CD4-positive, alpha-beta T cell treated with Interleukin-10 for 1 hour (primary cell): Measurements from ENCODE around the gene NR3C2.

Source experiments
- DNase-seq: peaks from one replicate; pipeline ENCODE4 v3.0.0-alpha.2; 2020

NR3C2 gene

DNA sequence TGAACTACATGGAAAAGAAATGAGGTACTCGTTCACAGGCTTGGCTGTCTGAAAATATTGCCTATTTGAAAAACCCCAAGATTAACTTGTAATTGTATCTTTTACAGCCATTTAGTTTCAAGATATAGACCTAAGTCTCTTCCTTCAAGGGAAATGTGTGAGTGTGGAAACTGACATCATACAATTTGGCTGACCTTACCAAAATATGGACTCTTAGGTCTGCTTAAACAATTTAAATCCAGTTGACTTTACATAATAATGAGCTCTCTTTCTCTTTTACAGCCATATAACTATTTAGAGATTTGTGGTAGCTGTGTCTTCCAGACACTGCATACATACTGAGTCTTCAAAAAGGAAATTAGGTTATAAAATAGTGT lies 186.9 kb downstream of the NR3C2 start:
- DNase-seq = no peak

DNA sequence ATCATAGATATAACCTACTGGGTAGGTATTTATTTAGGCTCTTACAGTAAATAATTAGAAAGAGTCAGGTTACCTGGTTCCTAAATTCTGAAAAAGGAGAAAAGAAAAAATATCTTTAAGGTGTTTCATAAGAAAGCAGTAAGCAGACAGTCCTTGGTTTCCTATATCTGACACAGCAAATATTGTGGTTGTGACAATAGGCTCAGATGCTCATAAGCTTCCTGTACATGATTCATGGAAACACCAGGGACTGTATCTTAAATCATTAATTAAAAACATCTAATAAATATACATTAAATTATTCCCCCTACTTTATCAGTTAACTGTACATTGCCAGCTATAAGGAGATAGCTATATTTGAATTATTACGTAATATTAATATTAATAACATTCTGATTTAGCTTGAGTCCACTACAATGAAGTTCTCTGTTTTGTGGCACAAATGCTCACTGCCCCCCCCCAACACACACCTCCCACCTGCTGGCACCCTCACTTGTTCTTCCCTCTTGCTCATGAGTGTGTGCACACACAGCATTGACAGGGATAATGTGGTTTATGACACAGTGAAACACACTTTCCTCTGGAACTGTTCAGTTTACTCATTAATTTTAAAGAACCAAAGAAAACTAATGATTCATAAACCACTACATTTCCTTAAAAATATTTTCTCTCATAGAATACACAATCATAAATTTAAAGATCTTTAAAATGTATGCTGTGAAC lies 187.4 kb downstream of the NR3C2 start:
- no peak for DNase-seq

DNA sequence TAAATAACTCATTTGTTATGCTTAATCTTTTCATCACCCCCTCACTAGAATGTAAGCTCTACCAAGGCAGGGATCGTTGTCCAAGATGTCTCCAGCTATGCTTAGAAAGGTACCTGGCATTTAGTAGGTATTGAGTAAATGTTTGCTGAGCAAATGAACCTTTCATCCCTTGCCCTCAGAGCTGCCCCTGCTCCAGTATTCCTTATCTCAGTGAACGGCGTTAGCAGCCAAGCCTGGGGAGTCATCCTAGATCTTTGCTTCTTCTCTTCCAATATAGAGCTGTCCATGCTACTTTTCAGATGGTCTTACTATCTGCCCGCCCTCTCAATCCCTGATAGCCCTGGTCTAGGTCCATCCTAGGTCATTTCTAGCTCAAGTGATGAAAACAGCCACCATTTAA lies 188.4 kb downstream of the NR3C2 start:
- DNase-seq = no peak

DNA sequence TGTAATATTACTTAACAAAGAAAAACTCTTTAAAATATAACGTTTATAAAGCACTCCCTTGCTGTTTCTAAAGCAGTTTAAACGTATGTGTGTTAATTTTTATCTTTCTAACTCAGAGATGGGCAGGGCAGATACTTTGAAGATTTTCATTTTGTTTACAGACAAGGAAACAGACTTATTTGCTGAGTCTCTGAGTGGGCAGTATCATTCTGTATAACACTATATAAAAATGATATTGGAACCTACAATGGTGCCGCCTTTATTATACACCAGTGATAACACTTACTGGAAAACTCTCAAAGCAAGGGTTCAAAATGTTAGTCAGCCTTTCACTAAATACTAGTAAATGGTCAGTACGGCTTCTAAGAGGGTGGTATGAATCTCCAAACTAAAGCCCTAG lies 193.4 kb downstream of the NR3C2 start:
- DNase-seq = no peak

DNA sequence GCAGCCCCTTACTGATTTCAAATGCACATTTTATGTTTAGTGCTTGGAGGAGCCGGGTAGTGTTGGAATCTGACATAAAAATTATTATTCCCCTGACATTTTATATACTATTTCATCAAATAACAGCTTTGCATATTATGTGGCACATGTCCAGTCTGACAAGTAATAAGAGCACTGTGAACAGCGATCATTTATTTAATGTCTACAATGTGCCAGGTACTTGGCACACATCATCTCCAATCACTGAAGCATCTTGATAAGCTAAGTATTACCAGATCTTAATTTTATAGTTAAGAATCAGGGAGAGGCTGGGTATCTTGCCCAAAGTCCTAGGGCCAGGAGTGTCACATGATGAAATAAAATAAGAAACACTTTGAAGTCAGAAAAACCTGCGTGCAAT lies 197.2 kb downstream of the NR3C2 start:
- no peak for DNase-seq

DNA sequence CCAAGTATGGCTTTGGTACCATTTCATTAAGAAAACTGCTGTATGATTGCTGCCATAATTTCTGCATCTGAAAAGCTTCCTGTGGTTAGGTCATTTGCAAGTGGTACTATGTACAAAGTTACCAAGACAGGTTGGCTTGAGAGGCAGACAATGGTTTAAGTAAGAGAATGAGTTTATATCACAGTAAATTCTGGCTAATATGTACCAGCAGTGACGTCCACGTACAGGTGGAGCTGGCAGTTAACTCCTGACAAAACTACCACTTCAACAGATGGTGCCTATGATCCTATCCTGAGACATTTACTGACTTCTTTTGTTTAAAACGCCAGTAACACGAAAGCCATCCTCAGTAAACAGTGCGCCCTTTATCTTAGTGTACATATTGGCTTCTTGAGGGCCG lies 198.4 kb downstream of the NR3C2 start:
- no peak for DNase-seq

DNA sequence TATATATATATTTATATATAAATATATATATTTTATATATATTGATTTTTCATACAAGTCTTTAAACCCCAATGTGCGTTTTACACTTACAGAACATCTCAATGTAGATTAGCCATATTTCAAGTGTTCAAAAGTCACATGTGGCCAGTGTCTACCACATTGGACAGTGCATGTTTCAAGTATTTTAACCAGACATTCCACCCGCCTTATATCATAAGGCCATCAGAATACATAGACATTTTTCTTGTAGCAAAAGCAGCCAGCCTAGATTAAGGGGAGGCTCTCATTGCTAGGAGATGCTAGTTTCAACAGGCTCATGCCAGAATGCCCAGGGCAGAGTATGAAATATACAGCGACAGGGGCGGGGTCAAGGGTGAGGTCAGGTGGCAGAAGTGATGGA lies 202.0 kb downstream of the NR3C2 start:
- no peak for DNase-seq

DNA sequence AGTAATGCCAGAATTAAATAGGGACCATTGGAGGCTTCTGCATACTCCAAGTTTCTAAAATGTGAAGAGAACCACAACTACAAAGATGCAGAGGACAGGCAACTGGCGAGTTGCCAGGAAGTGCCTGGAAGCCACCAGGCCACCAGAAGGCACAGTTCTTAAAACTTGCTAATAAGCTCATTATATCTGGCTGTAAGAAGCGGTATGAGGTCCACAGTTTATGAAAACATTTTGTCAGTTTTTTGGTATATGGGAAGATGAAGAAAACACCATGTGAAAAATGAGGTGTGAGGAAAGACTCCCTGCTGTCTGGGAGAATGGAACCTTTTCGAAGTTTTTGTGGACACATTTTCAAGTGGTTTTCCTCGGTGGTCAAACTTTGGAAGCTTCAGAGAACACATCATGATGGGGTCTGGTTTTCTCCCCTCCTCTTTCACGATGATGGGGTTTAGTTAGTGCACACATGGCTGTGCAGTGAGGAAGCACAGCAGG lies 202.7 kb downstream of the NR3C2 start:
- peak; percentile 5 for DNase-seq

DNA sequence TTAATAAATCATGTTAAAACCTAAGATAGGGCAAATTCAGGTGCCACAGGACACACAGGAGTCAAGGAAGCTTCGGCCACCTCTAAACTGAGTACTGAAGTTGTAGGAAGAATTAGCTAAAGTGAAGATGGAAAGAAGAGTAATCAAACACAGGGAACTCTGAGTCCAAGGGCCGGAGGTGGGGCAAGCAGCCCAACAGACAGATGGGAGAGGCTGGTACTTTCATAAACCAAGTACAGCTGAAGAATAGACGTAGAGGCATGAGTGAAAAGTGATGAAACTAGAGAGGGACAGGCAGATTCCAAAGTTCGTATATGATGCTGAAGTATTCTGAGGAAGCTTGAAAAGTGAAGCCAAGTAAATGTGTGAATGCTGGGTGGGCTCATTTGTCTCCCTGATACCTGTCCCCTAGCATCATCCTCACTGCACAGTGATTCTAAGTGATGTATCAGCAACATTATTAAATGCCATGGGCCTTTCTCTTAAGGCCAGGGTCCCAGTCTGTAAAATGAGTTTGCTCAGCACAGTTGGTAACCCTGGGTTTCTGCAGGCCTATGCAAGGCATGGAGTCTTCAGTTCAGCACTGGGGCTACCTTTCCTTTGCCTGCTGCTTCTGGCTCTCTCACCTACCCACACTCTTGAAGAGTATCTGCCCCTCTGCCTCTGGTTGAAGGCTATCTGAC lies 203.3 kb downstream of the NR3C2 start:
- DNase-seq = no peak

DNA sequence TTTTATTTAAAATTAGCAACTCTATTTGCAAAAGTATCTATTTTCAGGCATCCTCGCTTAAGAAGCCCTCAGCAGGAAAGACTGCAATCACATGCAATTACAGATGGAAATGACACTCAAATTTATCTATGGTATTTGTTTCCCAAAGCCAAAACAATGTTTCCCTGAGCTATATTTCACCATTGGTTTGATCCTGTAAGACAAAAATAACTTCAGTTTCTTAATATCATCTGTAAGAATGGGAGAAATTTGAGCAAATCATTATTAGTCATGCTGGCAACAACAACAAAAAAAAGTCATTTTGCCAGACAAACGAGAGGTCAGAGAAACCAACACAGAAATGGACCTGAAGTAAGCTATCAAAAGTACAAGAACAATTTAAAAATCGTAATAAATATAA lies 204.1 kb downstream of the NR3C2 start:
- no peak for DNase-seq

DNA sequence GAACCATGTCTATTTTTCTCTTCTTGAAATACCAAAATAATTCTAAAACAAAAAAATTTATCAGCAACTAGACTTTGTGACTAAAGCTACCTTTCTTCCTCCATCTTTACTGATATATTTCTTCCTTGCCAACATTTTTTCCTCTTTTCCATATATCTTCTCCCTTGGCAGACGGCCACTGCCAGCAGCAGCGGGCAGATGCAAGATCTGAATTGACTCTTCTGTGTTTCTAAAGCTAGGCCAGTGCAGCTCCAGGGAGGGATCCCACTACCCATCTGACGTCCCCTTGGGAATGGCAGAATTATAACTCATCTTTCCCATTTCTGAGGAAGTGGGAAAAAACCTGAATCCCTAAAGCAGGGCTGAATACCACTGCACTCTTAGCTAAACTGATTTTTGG lies 206.4 kb downstream of the NR3C2 start:
- no peak for DNase-seq

DNA sequence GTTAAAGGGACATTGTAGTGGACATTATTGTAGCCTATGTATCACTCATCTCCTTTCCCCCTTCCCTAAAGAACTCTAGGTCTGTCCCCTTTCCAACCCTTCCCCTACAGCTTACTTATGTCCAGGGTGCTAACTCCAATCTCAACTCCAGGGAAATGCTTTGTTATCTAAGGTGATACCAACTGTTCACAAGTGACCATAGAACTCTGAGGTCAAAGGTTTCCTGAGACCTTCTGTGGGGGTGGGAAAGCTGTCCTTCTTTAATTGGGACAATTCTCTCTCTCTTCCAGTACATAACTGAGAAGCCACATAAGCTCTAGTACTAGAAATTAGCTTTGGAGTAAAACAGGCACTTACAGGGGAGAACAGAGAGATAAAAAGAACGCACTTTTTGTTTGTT lies 212.4 kb downstream of the NR3C2 start:
- no peak for DNase-seq

DNA sequence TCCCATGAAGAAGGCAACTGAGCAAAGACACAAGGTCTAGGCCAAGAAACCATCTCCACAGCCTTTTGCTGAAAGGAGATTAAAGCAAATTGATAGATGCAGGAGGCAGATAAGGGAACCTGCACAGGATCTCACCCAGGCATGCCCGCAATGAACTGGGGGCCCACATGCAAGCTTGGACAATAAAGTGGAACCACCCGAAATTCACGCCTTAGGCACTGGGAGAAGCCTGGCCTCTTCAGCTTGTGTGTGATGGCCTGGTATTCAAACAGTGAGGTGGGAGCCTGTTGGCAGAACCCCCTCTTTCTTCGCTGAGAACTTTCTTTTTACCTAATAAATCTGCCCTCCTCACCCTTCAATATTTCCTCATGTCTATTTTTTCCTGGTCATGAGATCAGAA lies 213.2 kb downstream of the NR3C2 start:
- no peak for DNase-seq

DNA sequence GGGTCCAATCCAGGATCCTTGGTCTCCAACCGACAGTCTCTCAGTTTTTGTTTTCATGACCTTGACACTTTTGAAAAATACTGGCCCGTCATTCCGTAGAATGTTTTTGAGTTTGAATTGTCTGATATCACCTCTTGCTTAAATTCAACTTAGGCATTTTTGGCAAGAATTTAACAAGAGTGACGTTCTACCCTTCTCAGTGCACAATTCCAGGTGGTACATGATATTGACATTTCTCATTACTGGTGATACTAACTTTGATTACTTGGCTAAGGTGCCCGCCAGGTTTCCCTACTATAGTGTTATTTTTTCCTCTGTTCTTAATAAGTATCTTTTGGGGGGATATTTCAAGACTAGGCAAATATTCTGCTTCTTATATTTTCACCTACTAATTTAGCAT lies 215.1 kb downstream of the NR3C2 start:
- DNase-seq = no peak

DNA sequence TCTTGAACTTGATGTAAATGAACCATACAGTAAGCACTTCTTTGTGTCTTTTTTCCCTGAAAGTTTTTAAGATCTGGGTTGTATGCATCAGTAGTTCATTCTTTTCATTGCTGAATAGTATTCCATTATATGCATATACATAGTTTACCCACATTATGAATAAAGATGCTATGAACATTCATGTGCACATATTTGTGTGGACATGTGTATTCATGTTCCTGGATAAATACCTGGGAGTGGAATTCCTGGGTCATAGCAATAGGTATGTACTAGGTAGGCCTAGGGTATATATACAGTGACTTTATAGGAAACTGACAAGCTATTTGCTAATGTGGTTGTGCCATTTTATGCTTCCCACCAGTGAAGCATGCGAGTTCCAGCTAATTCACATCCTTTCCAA lies 215.9 kb downstream of the NR3C2 start:
- DNase-seq = no peak

DNA sequence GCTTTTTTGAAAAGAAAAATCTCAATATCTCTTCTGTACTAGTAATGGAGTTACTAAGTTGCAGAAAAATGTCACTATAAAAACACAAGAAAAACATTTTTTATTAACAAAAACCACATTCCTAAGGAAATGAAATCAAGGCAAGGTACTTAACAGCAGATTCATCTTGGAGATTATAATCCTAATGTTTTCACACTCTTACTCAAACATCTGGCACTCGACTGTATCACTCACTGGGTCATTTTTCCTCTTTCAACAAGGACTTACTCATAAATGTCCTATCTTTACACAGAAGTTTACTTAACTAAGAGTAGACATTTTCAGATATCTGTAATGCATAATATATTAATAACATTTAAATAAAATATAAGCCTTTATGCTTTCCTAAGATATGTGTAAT lies 216.6 kb downstream of the NR3C2 start:
- DNase-seq = no peak

DNA sequence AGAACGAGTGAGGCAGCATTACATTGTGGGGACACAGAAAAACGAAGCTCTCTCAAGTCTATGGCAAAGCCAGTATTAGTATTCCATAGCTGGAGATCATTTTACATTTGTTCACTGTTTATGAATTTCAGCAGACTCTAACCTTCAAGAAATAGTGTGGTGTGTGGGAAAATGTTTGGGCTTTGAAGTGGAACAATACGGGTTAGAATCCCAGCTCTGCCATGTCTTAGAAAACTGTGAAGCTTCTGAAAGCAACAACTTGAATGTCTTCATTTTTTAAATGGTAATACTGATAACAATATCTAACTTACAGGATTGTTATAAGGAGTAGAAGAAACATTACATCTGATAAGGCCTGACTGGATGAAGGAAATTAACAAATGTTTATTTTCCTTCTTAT lies 217.7 kb downstream of the NR3C2 start:
- DNase-seq = no peak

DNA sequence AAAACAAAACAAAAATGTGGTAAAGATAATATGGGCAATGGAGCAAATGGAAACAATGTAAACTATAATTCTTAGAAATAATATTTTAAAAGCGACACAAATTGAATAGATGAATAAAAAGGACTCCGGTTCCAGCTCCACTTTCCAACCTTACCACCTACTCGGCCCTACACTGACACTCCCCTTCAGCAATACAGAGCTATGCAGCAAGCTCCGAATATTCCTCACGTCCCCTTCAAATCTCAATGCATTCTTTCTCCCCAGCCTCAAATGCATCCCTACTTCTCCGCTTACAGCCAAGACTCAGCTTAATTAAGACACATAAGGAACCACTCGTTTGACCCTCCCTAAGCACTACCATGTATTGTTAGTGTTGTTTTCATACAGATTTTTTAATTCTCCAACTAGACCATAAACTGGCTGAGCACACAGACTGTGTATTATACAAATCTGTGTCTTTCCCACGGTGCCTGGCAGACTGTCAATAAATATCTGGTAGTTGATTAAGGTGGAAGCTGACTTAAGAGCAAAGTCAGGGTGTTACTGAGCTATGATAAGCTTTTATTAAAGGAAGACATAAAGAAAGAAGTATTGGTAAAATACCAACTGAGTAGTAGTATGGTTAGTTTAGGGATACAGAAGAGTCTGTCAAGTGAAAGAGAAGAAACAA lies 219.1 kb downstream of the NR3C2 start:
- DNase-seq = no peak

DNA sequence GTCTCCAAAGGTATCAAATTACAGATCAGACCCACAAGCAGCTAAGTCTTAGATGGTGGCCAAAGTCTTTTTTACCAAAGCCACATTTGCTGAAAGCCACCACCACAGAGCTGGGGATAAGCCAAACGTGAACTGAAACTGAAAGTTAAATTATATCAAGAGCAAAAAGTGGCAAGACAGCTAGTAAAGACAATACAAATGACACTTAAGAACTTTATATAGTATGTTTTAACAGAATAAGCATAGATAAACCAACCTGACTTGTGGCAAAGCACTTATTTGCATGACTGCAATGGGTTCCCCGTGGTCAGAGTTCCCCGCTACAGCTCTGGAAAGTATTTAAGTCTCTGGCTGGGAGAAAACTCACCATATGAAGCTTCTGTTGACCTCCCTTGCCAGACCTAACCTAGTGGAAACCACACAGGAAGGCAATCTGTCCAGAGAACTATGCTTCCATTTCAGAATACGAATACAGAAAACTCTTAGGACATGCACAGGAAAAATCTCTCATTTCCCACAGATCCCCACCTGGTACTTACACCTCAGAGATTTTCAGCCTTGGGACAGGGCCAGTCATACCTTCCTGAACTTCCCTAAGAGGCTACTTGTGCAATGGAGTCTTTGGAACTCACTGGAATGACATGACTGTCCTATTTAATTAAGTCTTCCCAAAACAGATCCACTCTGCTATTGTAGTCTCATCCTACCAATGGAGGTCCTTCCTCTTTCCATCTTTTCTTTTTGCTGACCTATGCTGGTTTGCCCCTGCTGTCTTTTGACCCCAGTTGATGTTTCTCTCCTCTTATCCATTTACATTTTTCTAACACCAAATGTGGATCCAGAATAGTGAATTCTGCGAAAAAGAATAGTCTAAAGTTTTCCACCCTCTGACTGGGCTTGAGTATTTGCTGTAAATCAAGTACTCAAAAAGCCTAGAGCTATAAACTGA lies 225.1 kb downstream of the NR3C2 start:
- DNase-seq = peak; percentile 53

DNA sequence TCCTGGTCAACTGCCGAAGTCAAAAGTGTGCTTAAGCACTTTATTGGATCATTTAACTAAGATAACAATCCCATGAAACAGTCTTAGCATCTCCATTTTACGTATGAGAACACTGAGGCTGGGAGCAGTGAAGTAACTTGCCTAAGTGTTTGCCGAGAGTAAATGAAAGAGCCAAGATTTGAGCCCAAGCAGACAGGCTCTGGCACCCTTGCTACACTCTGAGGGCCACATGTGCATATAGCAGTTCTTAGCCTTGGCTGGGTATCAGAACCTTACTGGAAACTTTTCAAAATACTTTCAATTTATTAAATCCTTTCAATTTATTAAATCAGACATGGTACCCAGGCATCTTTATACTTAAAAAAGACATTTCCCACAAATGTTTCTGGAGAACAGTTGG lies 225.9 kb downstream of the NR3C2 start:
- DNase-seq = no peak

DNA sequence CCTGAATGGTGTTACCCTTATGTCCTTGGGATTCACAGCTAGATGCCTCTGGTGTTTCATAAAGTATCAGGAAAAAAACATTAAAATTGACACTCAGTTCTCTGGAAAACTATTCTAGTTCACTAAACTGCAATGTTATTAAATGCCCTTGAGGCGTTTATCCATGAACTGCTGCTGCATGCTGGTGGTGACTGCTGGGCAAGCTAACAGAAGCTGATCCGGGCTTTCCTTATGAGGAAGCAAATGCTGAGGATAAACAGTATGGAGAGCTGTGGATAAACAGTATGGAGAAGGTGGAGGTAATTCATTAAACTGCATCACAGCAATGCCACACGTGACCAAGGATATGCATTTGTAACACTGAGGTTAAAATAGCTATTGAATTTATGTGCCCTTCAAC lies 227.0 kb downstream of the NR3C2 start:
- DNase-seq = no peak

DNA sequence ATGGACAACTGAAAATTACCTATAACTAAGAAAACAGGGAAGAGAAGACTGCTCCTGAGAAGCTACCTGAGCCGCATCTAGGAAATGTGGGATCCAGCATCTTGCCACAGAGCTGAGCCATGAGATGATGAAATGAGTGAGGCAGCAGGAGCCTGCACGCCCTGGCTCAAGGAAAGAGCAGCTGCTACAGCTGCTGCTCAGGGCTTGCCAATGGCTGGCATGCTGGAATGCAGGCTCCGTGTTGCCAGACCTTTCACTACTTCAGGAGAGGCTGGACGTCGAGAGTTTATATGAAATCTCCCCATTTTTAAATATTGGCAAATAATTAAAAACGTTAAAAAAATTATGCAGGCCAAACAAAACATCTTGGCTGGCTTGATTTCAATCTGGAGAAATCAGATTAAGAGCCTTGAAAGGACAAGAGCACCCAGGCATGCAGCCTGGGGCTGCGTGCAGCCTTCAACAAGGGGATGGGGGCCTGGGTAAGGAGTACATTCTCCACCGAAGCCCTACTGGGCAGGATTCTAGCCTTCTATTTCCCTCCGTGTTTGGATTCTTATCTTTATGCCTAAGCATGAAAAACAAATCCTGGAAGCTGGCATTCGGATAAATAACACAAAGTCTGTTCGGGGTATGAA lies 227.6 kb downstream of the NR3C2 start:
- DNase-seq = no peak

DNA sequence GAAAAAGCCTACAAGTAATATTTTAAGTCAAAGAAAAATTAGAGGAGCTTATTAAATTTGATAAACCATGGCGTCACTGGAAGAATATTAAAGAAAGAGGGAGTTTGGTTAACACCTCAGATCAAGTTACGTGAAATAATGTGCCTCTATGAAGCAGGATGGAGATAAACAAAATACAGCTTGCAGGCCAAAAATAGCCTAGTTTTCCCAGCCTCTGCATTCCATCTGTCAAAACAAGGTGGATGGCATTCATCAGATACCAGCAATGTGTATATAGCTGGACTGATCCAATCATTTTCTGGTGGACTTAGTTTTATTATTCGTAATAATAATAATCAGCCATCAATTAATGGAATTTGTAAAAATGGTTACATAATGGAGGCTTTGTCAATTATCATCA lies 230.7 kb downstream of the NR3C2 start:
- no peak for DNase-seq
